HG03439 (cell line): ENCODE data around the gene SKP2.
"Not testable (repeated sequence)": the region's sequence is repeated elsewhere in the genome, so short reads cannot be mapped to it uniquely, and the experiment has no call there.

Experiments
- ATAC-seq: cut with Tn5 transposase; IDR thresholded peaks from one replicate; pipeline ENCODE4 v1.9.1; 2021; ENCODE audit warnings: mild to moderate bottlenecking, moderate library complexity; ENCODE audit not compliant: unreplicated experiment

The SKP2 gene

DNA sequence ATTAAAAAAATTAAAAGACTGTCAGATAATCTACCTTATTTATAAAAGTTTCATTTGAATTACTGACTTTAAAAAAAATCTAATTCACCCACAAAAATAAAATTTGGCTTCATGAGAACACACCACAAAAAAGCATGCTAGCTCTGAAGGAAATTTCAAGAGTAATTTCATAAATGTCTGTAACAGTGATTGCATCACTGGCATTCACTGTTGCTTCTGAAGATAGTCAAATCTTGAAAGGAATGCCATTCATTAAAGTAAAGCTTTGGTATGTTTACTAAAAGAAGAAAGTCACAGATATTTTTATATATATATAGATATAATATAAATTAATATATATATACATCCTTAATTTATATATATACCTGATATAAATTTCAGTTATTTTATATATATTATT is 46.4 kb downstream of the SKP2 start:
- no peak for ATAC-seq

GRCh38 chr5:36198783-36199182 is 46.9 kb downstream of the SKP2 start:
- ATAC-seq = not testable (repeated sequence)

DNA sequence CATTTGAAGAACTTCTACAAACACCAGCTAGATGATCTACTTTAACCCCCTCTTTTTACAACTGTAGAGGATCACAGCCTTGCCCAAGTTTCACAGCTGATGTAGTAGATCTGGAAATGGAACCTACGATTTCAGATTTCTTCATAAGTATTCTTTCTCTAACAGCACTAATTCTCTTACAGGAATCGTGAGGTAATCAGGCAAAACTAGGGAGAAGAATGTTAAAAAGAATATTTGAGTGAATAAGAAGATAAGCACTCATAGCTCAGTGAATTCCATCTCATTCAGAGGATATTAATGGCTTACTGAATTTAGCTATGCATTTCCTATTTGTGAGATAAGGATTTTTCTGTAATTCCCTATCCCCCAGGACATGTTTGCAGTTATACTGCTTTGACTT is 47.7 kb downstream of the SKP2 start:
- no peak for ATAC-seq

DNA sequence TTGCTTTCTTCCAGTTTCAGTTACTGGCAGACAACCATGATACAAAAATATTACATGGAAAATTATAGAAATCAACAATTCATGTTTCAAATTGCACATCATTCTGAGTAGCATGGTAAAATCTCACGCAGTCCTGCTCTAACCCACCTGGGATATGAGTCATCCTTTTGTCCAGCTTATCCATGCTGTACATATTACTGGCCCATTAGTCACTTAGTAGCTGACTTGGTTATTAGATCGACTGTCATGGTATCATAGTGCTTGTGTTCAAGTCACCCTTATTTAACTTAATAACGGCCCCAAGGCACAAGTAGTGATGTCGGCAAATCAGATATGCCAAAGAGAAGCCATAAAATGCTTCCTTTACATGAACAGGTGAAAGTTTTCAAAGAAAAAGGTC is 48.6 kb downstream of the SKP2 start:
- ATAC-seq = no peak

DNA sequence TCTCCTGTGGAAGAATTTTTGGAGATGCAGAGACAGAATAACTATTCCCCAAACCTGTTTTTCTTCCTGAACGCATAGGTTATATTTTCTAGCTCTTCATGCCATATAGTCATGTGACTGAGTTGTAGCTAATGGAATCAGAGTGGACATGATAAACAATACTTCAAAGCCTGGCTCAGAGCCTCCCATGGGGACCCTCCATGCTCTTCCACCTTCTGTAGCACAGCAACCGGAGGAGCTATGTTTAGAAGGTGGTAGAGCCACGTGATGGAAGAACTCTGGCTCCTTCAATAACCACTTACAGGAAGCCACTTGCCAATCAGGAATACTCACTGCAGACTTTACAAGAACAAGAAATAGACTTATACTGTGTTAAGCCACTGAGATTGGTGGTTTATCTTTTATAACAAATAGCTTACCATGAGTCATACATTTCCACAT is 50.6 kb downstream of the SKP2 start:
- ATAC-seq = no peak

DNA sequence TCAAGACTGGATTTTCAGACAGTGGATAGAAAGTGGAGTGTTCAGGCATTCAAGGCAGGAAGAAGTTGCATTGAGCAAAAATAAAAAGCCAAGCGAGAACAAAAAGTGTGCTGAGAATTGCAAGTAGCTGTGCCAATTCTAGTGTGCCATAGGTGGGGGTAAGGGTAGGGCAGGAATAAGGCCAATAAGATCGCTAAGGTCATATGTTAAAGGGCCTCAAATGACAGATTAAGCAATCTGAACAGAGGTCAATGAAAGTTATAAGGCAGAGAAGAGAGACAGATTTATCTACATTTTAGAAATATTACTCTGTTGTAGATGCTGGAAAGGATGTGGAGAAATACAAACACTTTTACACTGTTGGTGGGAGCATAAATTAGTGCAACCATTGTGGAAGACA is 53.4 kb downstream of the SKP2 start:
- no peak for ATAC-seq

DNA sequence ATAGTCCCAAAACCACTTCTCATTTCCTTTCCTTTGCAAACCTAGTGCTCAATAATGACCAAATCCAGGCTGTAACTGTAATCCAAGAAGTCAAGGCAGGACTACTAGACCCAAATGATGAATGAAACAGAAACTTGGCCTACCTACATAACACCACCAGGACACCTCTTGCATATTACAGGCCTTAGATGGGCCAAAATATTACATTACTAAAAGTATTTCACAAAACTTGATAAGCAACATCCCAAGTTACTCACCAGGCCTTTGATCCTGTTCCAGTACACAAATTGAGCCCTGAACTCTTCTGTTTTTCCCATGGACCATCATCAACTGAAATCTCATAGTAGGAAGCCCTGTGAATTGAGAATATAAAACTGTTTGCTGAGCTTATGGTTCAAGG is 55.0 kb downstream of the SKP2 start:
- no peak for ATAC-seq

DNA sequence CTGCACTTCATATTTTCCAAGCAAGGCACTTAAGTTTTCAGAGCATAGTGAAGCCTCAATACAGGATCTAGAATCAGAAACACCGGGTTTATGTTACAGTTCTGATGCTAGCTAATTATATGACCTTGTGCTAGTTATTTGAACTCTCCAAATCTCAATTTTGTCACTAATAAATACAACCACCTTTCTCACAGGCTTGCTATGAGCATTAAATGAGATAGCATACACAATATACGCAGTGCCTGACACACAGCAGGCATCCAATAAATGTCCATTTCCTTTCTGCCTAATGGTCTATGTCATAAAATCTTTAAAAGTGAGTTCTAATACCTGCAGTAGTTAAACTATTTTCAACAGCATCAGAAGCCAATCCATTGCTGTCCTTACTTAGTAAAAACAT is 56.9 kb downstream of the SKP2 start:
- no peak for ATAC-seq

GRCh38 chr5:36209664-36210063 is 57.8 kb downstream of the SKP2 start:
- no peak for ATAC-seq

DNA sequence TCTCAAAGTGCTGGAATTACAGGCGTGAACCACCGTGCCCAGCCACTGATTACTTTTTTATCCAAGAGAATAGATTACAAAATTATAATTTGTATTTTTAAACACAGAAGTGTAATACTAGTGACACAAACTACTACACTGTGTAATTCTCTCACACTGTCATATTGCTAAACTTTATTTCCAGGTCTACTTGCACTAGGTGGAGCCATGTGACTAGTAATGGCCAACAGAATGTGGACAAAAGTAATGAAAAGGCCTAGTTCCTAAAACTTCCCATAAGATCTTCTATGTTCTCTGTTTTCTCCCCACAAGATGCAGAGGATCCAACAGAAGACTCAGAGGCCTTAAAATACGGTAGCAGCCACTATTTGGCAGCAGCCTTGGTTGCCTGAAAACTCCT is 62.5 kb downstream of the SKP2 start:
- ATAC-seq = no peak

GRCh38 chr5:36215910-36216309 is 64.0 kb downstream of the SKP2 start:
- ATAC-seq = no peak

DNA sequence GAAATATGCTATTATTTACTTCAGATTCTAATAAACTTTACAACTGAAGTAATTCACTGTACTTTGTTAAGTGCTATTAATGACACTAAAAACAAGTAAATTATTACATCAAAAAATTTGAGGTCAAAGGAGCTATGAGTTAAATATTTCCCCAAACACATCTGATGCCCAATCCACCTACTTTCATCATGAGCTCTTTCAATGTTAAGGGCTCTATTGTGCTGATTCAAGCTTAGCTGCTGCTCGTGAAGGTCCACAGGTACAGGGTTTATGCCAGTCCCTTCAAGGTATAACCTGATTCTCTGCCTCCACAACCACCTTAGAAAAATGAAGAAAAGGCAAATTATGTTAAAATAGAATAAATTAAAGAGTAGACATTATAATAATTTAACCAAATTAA is 65.7 kb downstream of the SKP2 start:
- ATAC-seq = no peak

- ATAC-seq = no peak
Measured at GRCh38 chr5:36217988-36218387, 66.1 kb downstream of the SKP2 start.

- ATAC-seq = no peak
Measured at GRCh38 chr5:36222620-36223019, 70.7 kb downstream of the SKP2 start.

GRCh38 chr5:36227046-36227445 is 75.1 kb downstream of the SKP2 start:
- ATAC-seq = no peak

- no peak for ATAC-seq
Measured at GRCh38 chr5:36228505-36228904, 76.6 kb downstream of the SKP2 start.

- no peak for ATAC-seq
Measured at GRCh38 chr5:36230151-36230790, 78.4 kb downstream of the SKP2 start.

- ATAC-seq = no peak
Measured at GRCh38 chr5:36232533-36232932, 80.6 kb downstream of the SKP2 start.
